ENCODE data around the gene GLS.
"Not testable (repeated sequence)": the region's sequence is repeated elsewhere in the genome, so short reads cannot be mapped to it uniquely, and the experiment has no call there.

GLS gene

DNA sequence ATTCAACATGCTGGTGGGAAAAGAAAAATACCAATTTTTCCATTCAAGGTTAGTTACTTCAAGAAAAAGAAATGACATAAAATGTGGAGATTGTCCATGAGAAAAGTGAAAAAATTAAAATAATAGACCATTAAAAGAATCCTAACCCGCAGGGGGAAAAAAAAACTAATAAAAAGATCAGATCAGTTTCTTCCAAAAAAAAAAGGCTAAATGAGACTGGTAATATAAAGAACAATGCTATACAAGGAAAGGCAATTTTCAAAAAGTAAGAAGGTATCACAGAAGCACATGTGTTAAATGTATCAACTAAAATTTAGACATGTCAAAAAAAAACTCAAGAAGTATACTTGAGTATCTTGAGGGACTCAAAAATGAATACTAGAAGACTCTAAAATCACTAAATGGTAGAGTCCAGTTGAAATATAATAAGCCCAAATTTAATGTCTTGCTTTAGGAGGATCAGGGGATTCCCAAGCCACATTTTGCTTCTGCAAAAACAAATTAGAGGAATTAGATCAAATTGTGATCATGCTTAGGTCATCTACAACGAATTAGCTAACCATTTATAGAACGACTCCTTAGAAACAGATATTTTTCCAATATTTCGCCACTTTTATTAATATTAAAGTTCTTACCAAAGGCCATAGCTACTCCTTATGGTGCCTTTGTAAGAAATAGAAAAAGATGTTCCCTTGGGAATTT lies 35.8 kb upstream of the GLS start:
- no peak for DNase-seq (ENCODE audit: low read depth in 1 of 2, low spot score in 1 of 2)
- H3K27ac ChIP-seq (replicated peaks), result no peak overlapping the region
- no peaks in the 10 kb centered on the region for H3K27me3 ChIP-seq (ENCODE audit: insufficient read depth, poor library complexity, severe bottlenecking)
- no peak overlapping the region for H3K4me3 ChIP-seq (replicated peaks; ENCODE audit: insufficient read depth, low read length)
- no peak for TF ChIP-seq GABPA (IDR thresholded peaks at IDR 0.05; ENCODE audit: low read depth)

DNA sequence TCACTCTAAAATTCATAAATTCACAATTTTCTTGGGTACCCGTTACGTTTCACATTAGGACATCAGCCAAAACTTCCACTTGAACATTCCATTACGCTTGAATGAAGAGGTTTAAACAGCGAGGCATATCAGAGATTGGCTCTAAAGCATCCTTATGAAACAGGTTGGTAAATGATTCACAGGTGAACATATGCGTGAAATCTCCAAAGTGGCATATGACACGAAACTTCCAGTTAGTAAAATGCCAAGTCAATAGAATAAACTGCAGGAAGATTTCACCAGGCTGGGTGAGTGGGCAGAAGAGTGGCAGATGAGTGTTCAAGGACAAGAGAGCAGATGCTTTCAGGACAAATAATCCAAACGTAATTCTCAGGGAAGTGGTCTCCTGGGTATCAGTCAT lies 33.9 kb upstream of the GLS start:
- Histone ChIP-seq H3K27me3 (ENCODE audit: insufficient read depth, poor library complexity, severe bottlenecking) (no peaks in the 10 kb centered on the region), H3K27ac (replicated peaks) (no peak overlapping the region), H3K4me3 (replicated peaks; ENCODE audit: insufficient read depth, low read length) (no peak overlapping the region)
- no peak for DNase-seq (ENCODE audit: low read depth in 1 of 2, low spot score in 1 of 2)
- TF ChIP-seq POLR2AphosphoS5 (IDR thresholded peaks at IDR 0.05; ENCODE audit: low read depth) (no peak), SPI1 (IDR thresholded peaks at IDR 0.05; ENCODE audit: borderline replicate concordance, low read depth) (no peak), GABPA (IDR thresholded peaks at IDR 0.05; ENCODE audit: low read depth) (no peak)
- TF ChIP-seq, protein P1, sequence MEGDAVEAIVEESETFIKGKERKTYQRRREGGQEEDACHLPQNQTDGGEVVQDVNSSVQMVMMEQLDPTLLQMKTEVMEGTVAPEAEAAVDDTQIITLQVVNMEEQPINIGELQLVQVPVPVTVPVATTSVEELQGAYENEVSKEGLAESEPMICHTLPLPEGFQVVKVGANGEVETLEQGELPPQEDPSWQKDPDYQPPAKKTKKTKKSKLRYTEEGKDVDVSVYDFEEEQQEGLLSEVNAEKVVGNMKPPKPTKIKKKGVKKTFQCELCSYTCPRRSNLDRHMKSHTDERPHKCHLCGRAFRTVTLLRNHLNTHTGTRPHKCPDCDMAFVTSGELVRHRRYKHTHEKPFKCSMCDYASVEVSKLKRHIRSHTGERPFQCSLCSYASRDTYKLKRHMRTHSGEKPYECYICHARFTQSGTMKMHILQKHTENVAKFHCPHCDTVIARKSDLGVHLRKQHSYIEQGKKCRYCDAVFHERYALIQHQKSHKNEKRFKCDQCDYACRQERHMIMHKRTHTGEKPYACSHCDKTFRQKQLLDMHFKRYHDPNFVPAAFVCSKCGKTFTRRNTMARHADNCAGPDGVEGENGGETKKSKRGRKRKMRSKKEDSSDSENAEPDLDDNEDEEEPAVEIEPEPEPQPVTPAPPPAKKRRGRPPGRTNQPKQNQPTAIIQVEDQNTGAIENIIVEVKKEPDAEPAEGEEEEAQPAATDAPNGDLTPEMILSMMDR (IDR thresholded peaks at IDR 0.05; ENCODE audit: insufficient read depth, low read length), result no peak
- TF ChIP-seq, protein P2, sequence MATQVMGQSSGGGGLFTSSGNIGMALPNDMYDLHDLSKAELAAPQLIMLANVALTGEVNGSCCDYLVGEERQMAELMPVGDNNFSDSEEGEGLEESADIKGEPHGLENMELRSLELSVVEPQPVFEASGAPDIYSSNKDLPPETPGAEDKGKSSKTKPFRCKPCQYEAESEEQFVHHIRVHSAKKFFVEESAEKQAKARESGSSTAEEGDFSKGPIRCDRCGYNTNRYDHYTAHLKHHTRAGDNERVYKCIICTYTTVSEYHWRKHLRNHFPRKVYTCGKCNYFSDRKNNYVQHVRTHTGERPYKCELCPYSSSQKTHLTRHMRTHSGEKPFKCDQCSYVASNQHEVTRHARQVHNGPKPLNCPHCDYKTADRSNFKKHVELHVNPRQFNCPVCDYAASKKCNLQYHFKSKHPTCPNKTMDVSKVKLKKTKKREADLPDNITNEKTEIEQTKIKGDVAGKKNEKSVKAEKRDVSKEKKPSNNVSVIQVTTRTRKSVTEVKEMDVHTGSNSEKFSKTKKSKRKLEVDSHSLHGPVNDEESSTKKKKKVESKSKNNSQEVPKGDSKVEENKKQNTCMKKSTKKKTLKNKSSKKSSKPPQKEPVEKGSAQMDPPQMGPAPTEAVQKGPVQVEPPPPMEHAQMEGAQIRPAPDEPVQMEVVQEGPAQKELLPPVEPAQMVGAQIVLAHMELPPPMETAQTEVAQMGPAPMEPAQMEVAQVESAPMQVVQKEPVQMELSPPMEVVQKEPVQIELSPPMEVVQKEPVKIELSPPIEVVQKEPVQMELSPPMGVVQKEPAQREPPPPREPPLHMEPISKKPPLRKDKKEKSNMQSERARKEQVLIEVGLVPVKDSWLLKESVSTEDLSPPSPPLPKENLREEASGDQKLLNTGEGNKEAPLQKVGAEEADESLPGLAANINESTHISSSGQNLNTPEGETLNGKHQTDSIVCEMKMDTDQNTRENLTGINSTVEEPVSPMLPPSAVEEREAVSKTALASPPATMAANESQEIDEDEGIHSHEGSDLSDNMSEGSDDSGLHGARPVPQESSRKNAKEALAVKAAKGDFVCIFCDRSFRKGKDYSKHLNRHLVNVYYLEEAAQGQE (IDR thresholded peaks at IDR 0.05; ENCODE audit: insufficient replicate concordance, low read depth), result no peak

DNA sequence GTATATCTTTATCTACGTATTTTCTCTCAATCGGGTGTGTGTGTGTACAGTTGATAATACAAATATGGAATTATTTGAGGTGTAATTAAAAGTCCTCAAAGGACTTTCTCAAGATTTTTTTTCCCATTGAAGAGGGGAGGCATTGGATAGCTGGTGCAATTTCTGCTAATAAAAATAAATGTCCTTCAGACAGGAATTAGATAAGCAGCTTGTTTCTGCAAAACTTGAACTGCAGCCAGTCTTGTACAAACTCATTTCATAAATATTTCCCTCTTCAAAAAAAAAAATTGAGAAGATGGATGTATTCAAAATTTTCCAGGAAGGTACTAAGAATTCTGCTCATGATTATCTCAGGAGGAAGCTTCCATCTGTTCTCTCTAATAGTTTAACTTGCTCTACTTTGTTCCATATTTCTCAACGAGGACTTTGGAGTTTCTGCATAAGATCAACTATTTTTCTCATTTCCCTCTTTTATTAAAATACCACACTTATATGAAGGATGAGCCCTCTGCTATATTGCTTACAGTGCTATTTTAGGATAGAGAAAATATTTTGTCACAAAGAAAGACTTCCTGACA lies 33.0 kb upstream of the GLS start:
- H3K27me3 ChIP-seq (ENCODE audit: insufficient read depth, poor library complexity, severe bottlenecking), result no peaks in the 10 kb centered on the region
- TF ChIP-seq, protein P2 (IDR thresholded peaks at IDR 0.05; ENCODE audit: insufficient replicate concordance, low read depth), result no peak
- no peak for TF ChIP-seq GABPA (IDR thresholded peaks at IDR 0.05; ENCODE audit: low read depth)
- no peak for TF ChIP-seq POLR2AphosphoS5 (IDR thresholded peaks at IDR 0.05; ENCODE audit: low read depth)
- no peak for TF ChIP-seq SPI1 (IDR thresholded peaks at IDR 0.05; ENCODE audit: borderline replicate concordance, low read depth)
- TF ChIP-seq, protein P1 (IDR thresholded peaks at IDR 0.05; ENCODE audit: insufficient read depth, low read length), result no peak
- no peak overlapping the region for H3K4me3 ChIP-seq (replicated peaks; ENCODE audit: insufficient read depth, low read length)
- no peak for DNase-seq (ENCODE audit: low read depth in 1 of 2, low spot score in 1 of 2)
- no peak overlapping the region for H3K27ac ChIP-seq (replicated peaks)

DNA sequence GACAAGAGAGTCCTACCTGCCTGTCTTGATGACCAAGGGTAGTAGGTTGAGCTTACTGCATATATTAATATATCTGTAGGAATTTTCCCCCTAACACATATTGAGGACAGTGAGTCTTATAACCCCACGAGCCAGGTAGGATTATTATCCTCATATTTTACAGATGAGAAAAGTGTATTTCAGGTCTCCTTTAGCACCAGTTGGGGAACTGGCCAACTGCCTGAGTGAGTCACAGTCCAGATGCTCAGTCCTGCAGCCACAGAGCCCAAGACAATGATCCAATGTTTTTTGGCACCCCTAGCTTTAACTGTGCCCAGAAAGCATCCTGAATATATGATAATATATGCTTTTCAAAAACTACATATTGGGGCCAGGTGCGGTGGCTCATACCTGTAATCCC lies 30.8 kb upstream of the GLS start:
- no peaks in the 10 kb centered on the region for H3K27me3 ChIP-seq (ENCODE audit: insufficient read depth, poor library complexity, severe bottlenecking)
- TF ChIP-seq, protein P1 (IDR thresholded peaks at IDR 0.05; ENCODE audit: insufficient read depth, low read length), result no peak
- TF ChIP-seq POLR2AphosphoS5 (IDR thresholded peaks at IDR 0.05; ENCODE audit: low read depth) (no peak), SPI1 (IDR thresholded peaks at IDR 0.05; ENCODE audit: borderline replicate concordance, low read depth) (no peak), GABPA (IDR thresholded peaks at IDR 0.05; ENCODE audit: low read depth) (no peak)
- TF ChIP-seq, protein P2 (IDR thresholded peaks at IDR 0.05; ENCODE audit: insufficient replicate concordance, low read depth), result no peak
- no peak for DNase-seq (ENCODE audit: low read depth in 1 of 2, low spot score in 1 of 2)
- no peak overlapping the region for H3K4me3 ChIP-seq (replicated peaks; ENCODE audit: insufficient read depth, low read length)
- H3K27ac ChIP-seq (replicated peaks), result no peak overlapping the region

DNA sequence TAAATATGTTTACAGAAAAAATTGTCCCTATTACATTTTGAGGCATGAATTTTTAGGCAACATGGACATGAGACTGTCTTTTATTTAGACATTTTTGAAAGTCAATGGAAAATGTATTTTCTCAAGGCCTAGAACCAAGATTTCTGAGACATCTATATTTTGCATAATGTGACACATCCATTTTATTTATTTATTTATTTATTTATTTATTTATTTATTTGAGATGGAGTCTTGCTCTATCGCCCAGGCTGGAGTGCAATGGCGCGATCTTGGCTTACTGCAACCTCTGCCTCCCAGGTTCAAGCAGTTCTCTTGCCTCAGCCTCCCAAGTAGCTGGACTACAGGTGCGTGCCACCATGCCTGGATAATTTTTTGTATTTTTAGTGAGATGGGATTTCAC lies 27.6 kb upstream of the GLS start:
- H3K27me3 ChIP-seq (ENCODE audit: insufficient read depth, poor library complexity, severe bottlenecking); DNase-seq (ENCODE audit: low read depth in 1 of 2, low spot score in 1 of 2); H3K27ac ChIP-seq (replicated peaks); H3K4me3 ChIP-seq (replicated peaks; ENCODE audit: insufficient read depth, low read length): not testable (repeated sequence)
